Mucosa of stomach (tissue), 1 donor: ENCODE results near the gene COL18A1.

Source experiments
- H3K27me3 ChIP-seq: one replicate; pipeline ENCODE4 v1.7.0; 2013; ENCODE audit warnings: mild to moderate bottlenecking, low read length; ENCODE audit not compliant: control insufficient read depth, insufficient read depth
- H3K36me3 ChIP-seq: one replicate; pipeline ENCODE4 v1.7.0; 2013; ENCODE audit warnings: low read length; ENCODE audit not compliant: control insufficient read depth, insufficient read depth
- H3K4me1 ChIP-seq: one replicate; pipeline ENCODE4 v1.7.0; 2013; ENCODE audit warnings: mild to moderate bottlenecking, low read length; ENCODE audit not compliant: control insufficient read depth, insufficient read depth
- H3K4me3 ChIP-seq: one replicate; pipeline ENCODE4 v1.7.0; 2013; ENCODE audit warnings: low read length
- H3K9ac ChIP-seq: one replicate; pipeline ENCODE4 v1.7.0; 2013; ENCODE audit warnings: mild to moderate bottlenecking, low read length, moderate library complexity
- H3K9me3 ChIP-seq: one replicate; pipeline ENCODE4 v1.7.0; 2013; ENCODE audit warnings: mild to moderate bottlenecking, low read length, moderate library complexity; ENCODE audit not compliant: control insufficient read depth
- donor health status: Pancreatic carcinoma.

The COL18A1 gene

DNA sequence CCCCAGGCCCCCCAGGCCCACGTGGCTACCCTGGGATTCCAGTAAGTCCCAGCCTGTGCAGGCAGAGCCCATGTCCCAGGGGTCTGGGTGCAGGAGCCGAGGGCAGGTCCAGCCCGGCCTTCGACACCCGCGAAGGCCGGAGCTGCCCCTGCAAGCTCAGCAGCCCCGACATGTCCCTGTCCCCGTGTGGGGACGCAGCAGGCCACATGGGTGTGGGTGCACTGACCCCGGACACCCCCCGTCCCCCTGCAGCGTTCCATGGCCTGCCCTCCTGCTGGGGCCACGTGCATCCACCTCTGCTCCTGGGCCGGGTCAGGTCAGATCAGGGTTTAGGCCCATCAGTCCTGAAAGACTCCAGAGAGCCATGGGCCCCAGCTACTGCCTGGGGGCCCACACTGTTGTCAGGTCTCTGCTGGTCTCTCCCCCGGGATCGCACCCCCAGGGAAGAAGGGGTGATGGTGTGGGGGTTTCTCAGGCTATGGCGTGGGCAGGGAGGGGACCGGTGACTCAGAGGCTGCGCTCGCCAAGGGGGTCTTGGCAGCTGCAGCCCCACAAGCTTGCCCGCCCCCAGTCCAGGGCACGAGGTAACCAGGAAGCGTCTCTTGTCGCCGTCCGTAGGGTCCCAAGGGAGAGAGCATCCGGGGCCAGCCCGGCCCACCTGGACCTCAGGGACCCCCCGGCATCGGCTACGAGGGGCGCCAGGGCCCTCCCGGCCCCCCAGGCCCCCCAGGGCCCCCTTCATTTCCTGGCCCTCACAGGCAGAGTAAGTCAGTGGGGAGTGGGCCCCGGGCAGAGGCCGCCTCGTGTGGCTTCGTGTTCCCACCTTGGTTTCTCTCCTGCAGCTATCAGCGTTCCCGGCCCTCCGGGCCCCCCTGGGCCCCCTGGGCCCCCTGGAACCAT lies 99.8 kb downstream of the COL18A1 start:
- no peaks in the 10 kb centered on the region for H3K27me3 ChIP-seq
- no peaks in the 10 kb centered on the region for H3K9me3 ChIP-seq
- H3K36me3 ChIP-seq = no peaks in the 10 kb centered on the region
- peaks cover 4% of the 10 kb centered on the region for H3K4me1 ChIP-seq
- no peak overlapping the region for H3K9ac ChIP-seq
- H3K4me3 ChIP-seq = no peak overlapping the region

DNA sequence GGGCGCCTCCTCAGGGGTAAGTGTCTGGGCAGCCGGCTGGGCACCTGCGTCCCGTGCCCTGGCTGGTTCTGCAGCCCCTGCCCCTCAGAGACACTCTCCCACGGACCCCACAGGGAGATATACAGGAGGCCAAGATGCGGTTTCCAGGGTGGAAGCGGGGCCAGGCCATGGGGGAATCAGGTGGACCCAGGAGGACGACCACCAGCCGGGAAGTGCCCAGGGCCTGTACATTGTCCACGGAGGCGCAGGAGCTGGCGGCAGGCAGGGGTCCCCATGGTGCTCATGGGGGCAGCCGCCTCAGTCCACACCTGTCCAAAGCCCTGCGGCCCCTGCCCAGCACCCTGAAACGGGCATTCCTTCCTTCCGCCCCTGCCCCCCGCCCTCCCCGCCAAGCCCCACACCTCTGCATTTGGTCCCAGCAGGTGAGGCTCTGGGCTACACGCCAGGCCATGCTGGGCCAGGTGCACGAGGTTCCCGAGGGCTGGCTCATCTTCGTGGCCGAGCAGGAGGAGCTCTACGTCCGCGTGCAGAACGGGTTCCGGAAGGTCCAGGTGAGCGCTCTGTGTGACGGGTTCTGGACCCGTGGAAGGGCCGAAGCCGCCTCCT lies 100.6 kb downstream of the COL18A1 start:
- Histone ChIP-seq H3K4me1 (peaks cover 4% of the 10 kb centered on the region), H3K36me3 (no peaks in the 10 kb centered on the region), H3K27me3 (no peaks in the 10 kb centered on the region), H3K9ac (no peak overlapping the region), H3K4me3 (no peak overlapping the region), H3K9me3 (no peaks in the 10 kb centered on the region)

GRCh38 chr21:45506241-45506817 lies 101.4 kb downstream of the COL18A1 start:
- Histone ChIP-seq H3K27me3 (no peaks in the 10 kb centered on the region), H3K9me3 (no peaks in the 10 kb centered on the region), H3K4me3 (no peak overlapping the region), H3K4me1 (peaks cover 4% of the 10 kb centered on the region), H3K36me3 (no peaks in the 10 kb centered on the region), H3K9ac (no peak overlapping the region)

DNA sequence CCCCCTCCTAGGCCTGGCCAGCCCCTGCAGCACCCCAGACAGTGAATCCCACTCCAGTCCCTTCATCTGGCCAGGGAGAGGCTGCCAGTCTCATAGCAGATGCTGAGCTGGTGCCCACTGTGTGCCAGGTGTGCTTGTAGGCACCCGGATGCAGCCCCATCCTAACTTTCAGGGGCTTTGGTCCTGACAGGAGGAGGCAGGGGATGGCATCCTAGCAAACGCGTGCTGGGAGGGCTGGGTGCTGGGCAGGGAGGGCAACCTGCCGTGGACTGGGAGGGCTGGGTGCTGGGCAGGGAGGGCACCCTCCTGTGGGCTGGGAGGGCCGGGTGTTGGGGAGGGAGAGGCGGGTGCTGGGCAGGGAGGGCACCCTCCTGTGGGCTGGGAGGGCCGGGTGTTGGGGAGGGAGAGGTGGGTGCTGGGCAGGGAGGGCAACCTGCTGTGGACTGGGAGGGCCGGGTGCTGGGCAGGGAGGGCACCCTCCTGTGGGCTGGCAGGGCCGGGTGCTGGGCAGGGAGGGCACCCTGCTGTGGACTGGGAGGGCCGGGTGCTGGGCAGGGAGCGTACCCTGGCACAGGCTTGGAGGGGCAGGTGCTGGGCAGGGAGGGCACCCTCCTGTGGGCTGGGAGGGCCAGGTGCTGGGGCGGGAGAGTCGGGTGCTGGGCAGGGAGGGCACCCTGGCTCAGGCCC lies 102.0 kb downstream of the COL18A1 start:
- Histone ChIP-seq H3K36me3 (no peaks in the 10 kb centered on the region), H3K27me3 (no peaks in the 10 kb centered on the region), H3K9me3 (no peaks in the 10 kb centered on the region), H3K4me1 (peaks cover 4% of the 10 kb centered on the region), H3K4me3 (no peak overlapping the region), H3K9ac (no peak overlapping the region)

DNA sequence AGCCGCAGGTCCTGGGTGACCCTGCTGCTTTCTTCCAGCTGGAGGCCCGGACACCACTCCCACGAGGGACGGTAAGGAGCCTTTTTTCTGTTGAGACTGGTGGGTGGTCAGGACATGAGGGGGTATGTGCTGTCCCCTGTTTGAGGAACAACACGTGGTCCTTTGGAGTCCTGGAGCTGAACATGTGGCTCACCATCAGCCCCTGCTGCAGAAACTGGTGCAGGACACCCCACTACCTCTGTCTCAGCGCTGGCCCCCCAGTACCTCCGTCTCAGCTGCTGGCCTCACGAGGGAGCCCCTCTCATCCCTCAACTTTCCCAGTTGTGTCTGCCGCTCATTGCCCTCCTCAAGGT lies 102.5 kb downstream of the COL18A1 start:
- no peaks in the 10 kb centered on the region for H3K36me3 ChIP-seq
- no peaks in the 10 kb centered on the region for H3K27me3 ChIP-seq
- H3K9ac ChIP-seq = no peak overlapping the region
- peaks cover 4% of the 10 kb centered on the region for H3K4me1 ChIP-seq
- no peak overlapping the region for H3K4me3 ChIP-seq
- no peaks in the 10 kb centered on the region for H3K9me3 ChIP-seq

- H3K27me3 ChIP-seq = no peaks in the 10 kb centered on the region
- no peaks in the 10 kb centered on the region for H3K9me3 ChIP-seq
- no peak overlapping the region for H3K4me3 ChIP-seq
- H3K36me3 ChIP-seq = no peaks in the 10 kb centered on the region
- H3K9ac ChIP-seq = no peak overlapping the region
- H3K4me1 ChIP-seq = peaks cover 8% of the 10 kb centered on the region
Measured at GRCh38 chr21:45507888-45508508, 103.0 kb downstream of the COL18A1 start.

- H3K27me3 ChIP-seq = no peaks in the 10 kb centered on the region
- H3K4me1 ChIP-seq = peaks cover 17% of the 10 kb centered on the region
- no peak overlapping the region for H3K9ac ChIP-seq
- no peaks in the 10 kb centered on the region for H3K9me3 ChIP-seq
- no peaks in the 10 kb centered on the region for H3K36me3 ChIP-seq
- no peak overlapping the region for H3K4me3 ChIP-seq
Measured at GRCh38 chr21:45508607-45509565, 103.9 kb downstream of the COL18A1 start.

DNA sequence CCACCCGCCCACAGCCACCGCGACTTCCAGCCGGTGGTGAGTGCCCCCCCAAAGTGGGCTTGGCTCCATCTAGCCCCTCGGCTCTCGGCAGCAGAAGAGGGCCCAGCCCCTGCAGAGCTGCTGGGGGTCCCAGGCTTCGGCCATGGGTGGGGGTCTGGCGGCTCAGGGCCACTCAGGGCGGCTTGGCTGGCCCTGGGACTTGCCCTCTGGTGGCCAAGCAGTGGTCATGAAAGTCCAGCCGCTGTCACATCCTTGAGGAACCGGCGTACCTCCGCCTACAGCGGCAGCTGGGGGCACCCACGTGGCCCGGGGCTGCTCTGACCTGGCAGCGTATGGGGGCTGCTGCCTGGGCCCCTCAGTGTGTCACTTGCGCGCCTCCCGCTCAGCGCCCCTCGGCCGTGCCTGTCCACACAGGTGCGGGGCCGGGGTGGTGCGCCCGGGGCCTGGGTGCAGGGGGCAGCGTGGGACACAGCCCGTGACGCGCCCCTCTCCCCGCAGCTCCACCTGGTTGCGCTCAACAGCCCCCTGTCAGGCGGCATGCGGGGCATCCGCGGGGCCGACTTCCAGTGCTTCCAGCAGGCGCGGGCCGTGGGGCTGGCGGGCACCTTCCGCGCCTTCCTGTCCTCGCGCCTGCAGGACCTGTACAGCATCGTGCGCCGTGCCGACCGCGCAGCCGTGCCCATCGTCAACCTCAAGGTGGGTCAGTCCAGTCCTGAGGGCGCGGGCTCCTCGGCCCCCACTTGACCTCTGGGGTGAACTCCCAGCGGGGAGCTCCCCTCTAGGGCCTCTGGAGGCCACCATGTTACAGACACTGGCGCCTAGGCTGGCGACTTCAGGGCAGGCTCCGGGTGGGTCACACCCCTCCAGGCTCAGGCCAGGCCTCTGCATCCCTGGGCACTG lies 104.9 kb downstream of the COL18A1 start:
- H3K9me3 ChIP-seq = no peaks in the 10 kb centered on the region
- H3K27me3 ChIP-seq = no peaks in the 10 kb centered on the region
- H3K4me3 ChIP-seq = no peak overlapping the region
- H3K4me1 ChIP-seq = peaks cover 18% of the 10 kb centered on the region
- no peaks in the 10 kb centered on the region for H3K36me3 ChIP-seq
- H3K9ac ChIP-seq = no peak overlapping the region

- H3K9me3 ChIP-seq = no peaks in the 10 kb centered on the region
- H3K9ac ChIP-seq = no peak overlapping the region
- H3K4me1 ChIP-seq = peaks cover 18% of the 10 kb centered on the region
- no peaks in the 10 kb centered on the region for H3K27me3 ChIP-seq
- no peaks in the 10 kb centered on the region for H3K36me3 ChIP-seq
- H3K4me3 ChIP-seq = no peak overlapping the region
Measured at GRCh38 chr21:45510466-45510955, 105.5 kb downstream of the COL18A1 start.

DNA sequence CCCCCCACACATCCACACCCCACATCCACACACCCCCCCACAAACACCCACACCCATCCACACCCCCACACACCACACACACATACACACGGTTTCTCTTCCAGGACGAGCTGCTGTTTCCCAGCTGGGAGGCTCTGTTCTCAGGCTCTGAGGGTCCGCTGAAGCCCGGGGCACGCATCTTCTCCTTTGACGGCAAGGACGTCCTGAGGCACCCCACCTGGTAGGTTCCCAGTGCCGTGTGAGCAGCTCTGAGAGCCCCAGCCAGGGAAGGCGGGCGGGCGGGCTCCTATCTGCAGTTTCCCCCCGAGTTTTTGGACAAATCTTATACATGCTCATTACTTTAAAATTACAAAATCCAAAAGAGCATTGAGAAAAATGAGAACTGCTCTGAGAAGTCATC lies 106.0 kb downstream of the COL18A1 start:
- peaks cover 18% of the 10 kb centered on the region for H3K4me1 ChIP-seq
- no peaks in the 10 kb centered on the region for H3K27me3 ChIP-seq
- H3K9ac ChIP-seq = no peak overlapping the region
- no peaks in the 10 kb centered on the region for H3K9me3 ChIP-seq
- H3K4me3 ChIP-seq = no peak overlapping the region
- no peaks in the 10 kb centered on the region for H3K36me3 ChIP-seq
